ENCODE data around the gene SGF29. TPM values are rescaled to one million over a fixed set of nuclear protein-coding genes. Genes with fewer than 3 reads are reported as not detected.
"Not testable (repeated sequence)": the region's sequence is repeated elsewhere in the genome, so short reads cannot be mapped to it uniquely, and the experiment has no call there.

SGF29 gene
- total and polyA plus RNA-seq, 2 experiments from 2014 or later, result 10.0 to 17.6 TPM

DNA sequence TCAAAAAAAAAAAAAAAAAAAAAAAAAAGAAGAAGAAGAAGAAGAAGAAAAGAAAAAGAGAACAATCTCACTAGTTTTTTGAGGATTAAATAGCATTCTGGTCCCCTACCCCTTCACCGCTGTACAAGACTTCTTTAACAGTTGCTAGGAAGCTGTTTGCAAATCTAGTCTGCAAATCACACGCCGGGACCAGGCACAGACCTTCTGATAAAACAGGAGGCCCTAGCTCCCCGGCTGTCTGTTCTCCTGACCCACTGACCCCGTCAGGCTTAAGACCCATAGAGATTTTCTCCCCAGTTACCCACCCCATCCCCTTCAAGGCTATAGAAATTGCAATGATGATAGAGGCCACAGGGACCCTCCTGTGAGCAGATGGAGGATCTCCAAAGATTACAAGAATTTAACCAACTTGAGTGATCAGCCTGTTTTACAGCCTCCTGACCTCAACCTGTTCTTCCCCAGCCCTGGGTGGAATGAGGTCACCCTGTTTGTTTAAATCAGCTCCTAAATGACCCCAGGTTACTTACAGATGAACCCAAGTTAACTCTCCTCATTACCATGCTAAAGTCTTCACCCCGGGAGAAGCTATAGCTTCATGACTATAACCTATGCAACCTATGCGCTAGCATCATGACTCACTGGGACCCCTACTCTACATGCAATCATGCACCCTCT lies 67.9 kb downstream of the SGF29 start (continued):
- TF ChIP-seq, protein P1, sequence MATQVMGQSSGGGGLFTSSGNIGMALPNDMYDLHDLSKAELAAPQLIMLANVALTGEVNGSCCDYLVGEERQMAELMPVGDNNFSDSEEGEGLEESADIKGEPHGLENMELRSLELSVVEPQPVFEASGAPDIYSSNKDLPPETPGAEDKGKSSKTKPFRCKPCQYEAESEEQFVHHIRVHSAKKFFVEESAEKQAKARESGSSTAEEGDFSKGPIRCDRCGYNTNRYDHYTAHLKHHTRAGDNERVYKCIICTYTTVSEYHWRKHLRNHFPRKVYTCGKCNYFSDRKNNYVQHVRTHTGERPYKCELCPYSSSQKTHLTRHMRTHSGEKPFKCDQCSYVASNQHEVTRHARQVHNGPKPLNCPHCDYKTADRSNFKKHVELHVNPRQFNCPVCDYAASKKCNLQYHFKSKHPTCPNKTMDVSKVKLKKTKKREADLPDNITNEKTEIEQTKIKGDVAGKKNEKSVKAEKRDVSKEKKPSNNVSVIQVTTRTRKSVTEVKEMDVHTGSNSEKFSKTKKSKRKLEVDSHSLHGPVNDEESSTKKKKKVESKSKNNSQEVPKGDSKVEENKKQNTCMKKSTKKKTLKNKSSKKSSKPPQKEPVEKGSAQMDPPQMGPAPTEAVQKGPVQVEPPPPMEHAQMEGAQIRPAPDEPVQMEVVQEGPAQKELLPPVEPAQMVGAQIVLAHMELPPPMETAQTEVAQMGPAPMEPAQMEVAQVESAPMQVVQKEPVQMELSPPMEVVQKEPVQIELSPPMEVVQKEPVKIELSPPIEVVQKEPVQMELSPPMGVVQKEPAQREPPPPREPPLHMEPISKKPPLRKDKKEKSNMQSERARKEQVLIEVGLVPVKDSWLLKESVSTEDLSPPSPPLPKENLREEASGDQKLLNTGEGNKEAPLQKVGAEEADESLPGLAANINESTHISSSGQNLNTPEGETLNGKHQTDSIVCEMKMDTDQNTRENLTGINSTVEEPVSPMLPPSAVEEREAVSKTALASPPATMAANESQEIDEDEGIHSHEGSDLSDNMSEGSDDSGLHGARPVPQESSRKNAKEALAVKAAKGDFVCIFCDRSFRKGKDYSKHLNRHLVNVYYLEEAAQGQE (IDR thresholded peaks at IDR 0.05; ENCODE audit: unreplicated experiment), result no peak
- TF ChIP-seq, protein P2, sequence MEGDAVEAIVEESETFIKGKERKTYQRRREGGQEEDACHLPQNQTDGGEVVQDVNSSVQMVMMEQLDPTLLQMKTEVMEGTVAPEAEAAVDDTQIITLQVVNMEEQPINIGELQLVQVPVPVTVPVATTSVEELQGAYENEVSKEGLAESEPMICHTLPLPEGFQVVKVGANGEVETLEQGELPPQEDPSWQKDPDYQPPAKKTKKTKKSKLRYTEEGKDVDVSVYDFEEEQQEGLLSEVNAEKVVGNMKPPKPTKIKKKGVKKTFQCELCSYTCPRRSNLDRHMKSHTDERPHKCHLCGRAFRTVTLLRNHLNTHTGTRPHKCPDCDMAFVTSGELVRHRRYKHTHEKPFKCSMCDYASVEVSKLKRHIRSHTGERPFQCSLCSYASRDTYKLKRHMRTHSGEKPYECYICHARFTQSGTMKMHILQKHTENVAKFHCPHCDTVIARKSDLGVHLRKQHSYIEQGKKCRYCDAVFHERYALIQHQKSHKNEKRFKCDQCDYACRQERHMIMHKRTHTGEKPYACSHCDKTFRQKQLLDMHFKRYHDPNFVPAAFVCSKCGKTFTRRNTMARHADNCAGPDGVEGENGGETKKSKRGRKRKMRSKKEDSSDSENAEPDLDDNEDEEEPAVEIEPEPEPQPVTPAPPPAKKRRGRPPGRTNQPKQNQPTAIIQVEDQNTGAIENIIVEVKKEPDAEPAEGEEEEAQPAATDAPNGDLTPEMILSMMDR (conservative IDR thresholded peaks at IDR 0.05; ENCODE audit: low read depth in 2 of 2), result no peak
- TF ChIP-seq ZNF114 (CRISPR knock-in tag; IDR thresholded peaks at IDR 0.05), result no peak
- no peak for TF ChIP-seq ZNF331 (CRISPR knock-in tag; IDR thresholded peaks at IDR 0.05; ENCODE audit: low read depth)
- TF ChIP-seq JUNB (IDR thresholded peaks at IDR 0.05; ENCODE audit: unreplicated experiment), result no peak
- no peak for TF ChIP-seq CREB1 (CRISPR knock-in tag; IDR thresholded peaks at IDR 0.05; ENCODE audit: low read depth)
- no peak for TF ChIP-seq EZH2 (IDR thresholded peaks at IDR 0.05; ENCODE audit: low read depth, unreplicated experiment)
- TF ChIP-seq STAT1 (IDR thresholded peaks at IDR 0.05; ENCODE audit: unreplicated experiment), result no peak
- TF ChIP-seq, protein P3, sequence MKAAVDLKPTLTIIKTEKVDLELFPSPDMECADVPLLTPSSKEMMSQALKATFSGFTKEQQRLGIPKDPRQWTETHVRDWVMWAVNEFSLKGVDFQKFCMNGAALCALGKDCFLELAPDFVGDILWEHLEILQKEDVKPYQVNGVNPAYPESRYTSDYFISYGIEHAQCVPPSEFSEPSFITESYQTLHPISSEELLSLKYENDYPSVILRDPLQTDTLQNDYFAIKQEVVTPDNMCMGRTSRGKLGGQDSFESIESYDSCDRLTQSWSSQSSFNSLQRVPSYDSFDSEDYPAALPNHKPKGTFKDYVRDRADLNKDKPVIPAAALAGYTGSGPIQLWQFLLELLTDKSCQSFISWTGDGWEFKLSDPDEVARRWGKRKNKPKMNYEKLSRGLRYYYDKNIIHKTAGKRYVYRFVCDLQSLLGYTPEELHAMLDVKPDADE (IDR thresholded peaks at IDR 0.05), result no peak
- no peak for TF ChIP-seq EZH2phosphoT487 (IDR thresholded peaks at IDR 0.05; ENCODE audit: unreplicated experiment)

DNA sequence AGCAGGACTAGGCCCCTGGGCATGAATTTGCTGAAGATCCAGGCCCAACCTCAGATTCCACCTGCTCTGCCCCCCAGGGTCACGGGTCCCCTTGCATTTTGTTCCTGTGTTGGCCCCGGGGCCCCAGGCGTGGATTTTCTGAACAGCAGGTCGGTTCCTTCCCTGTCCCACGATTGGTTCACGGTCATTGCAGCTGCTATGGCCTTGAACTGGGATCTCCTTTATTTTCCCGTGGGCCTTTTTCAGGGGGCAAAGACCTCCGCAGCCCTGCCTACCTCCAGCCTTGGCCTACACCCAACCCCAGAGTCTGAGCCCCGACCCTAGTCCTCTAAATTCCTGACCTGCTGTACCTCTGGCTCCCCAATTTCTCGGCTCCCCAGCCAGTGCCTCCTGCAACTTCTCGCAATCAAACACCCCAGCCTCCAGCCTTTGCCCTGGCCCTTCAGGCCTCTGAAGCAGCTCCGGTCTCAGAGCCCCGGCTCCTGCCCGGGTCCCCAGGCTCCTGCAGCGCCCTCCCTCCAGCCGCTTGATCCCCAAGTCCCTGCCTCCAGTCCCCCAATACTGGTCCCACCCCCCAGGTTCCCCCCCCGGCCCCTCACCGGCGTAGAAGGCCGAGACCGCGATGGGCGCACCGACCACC lies 68.9 kb downstream of the SGF29 start:
- H3K36me3 Mint-ChIP-seq (ENCODE audit: low read depth); H3F3A ChIP-seq (replicated peaks; ENCODE audit: low read depth); H3K4me2 ChIP-seq; H3K36me3 ChIP-seq (ENCODE audit: insufficient read depth); H3K27me3 ChIP-seq (ENCODE audit: insufficient read depth); H3K4me3 ChIP-seq; H3K4me1 ChIP-seq (ENCODE audit: insufficient read depth); H3K27me3 Mint-ChIP-seq (ENCODE audit: insufficient read depth, low read depth, poor library complexity); H4K20me1 ChIP-seq (replicated peaks; ENCODE audit: insufficient read depth); H3K27ac ChIP-seq (ENCODE audit: low read depth); H3K9me3 Mint-ChIP-seq; H3K9me2 ChIP-seq (ENCODE audit: insufficient read depth); H2AFZ ChIP-seq; H3K79me2 ChIP-seq (replicated peaks; ENCODE audit: insufficient read depth); H3K27ac Mint-ChIP-seq: not testable (repeated sequence)
- Mint-ChIP-seq H3K4me1 (peaks cover 16% of the 10 kb centered on the region; the same call in 2 of the 3 replicates), H3K4me3 (peak overlapping the region; percentile 60; the same call in 2 of the 3 replicates)
- DNase-seq (ENCODE audit: low spot score), result peak; percentile 6
- ATAC-seq, result peak; percentile 31

Data from GM23338 (cell line).